HL-60 (cell line): ENCODE results near the gene APPBP2.

Source experiments
- DNase-seq, 2 experiments: peaks; one replicate each; pipeline ENCODE4 v3.0.0-alpha.2; 2010 to 2020; ENCODE audit warnings: low read depth in 1 of 2, low spot score in 1 of 2
- H3K27ac ChIP-seq: fragments of 250-450 bp; sonication (Bioruptor Pico); replicated peaks from 2 replicates; pipeline ENCODE4 v1.5.1; 2020; ENCODE audit warnings: mild to moderate bottlenecking, moderate library complexity
- H3K27me3 ChIP-seq: fragments of 250-450 bp; sonication (Bioruptor Pico); 2 replicates; pipeline ENCODE4 v1.5.1; 2021; ENCODE audit warnings: mild to moderate bottlenecking, moderate library complexity; ENCODE audit not compliant: insufficient read depth, poor library complexity, severe bottlenecking
- H3K4me3 ChIP-seq: replicated peaks from 2 replicates; pipeline ENCODE4 v1.5.1; 2011; ENCODE audit warnings: mild to moderate bottlenecking, control low read depth, low read length; ENCODE audit not compliant: insufficient read depth
- CTCF ChIP-seq: IDR thresholded peaks from one replicate; pipeline ENCODE4 v1.5.1; 2011; ENCODE audit warnings: low read length, control low read depth, inconsistent platforms; ENCODE audit not compliant: insufficient read depth
- GABPA ChIP-seq: IDR thresholded peaks from 2 replicates; pipeline ENCODE4 v1.6.1; 2012; ENCODE audit warnings: low read depth
- POLR2AphosphoS5 ChIP-seq: IDR thresholded peaks from 2 replicates; pipeline ENCODE4 v1.6.1; 2012; ENCODE audit warnings: low read depth
- REST ChIP-seq: IDR thresholded peaks from 2 replicates; pipeline ENCODE4 v1.6.1; 2012; ENCODE audit warnings: low read depth; ENCODE audit not compliant: insufficient replicate concordance
- SPI1 ChIP-seq: IDR thresholded peaks from 2 replicates; pipeline ENCODE4 v1.6.1; 2012; ENCODE audit warnings: low read depth, mild to moderate bottlenecking, borderline replicate concordance

APPBP2 gene

GRCh38 chr17:60562421-60562820 lies 36.4 kb upstream of the APPBP2 start:
- Histone ChIP-seq H3K4me3 (no peak overlapping the region), H3K27ac (no peak overlapping the region), H3K27me3 (no peaks in the 10 kb centered on the region)
- TF ChIP-seq CTCF: no peak
- no peak for TF ChIP-seq POLR2AphosphoS5
- no peak for TF ChIP-seq REST
- no peak for TF ChIP-seq GABPA
- TF ChIP-seq SPI1: no peak
- no peak for DNase-seq

GRCh38 chr17:60560860-60561257 lies 34.8 kb upstream of the APPBP2 start:
- Histone ChIP-seq H3K27ac (no peak overlapping the region), H3K27me3 (no peaks in the 10 kb centered on the region), H3K4me3 (no peak overlapping the region)
- DNase-seq: no peak
- TF ChIP-seq CTCF (no peak), GABPA (no peak), POLR2AphosphoS5 (no peak), REST (no peak), SPI1 (no peak)

GRCh38 chr17:60559995-60560859 lies 34.2 kb upstream of the APPBP2 start:
- no peak for TF ChIP-seq POLR2AphosphoS5
- no peaks in the 10 kb centered on the region for H3K27me3 ChIP-seq
- no peak overlapping the region for H3K4me3 ChIP-seq
- no peak overlapping the region for H3K27ac ChIP-seq
- no peak for DNase-seq

GRCh38 chr17:60559659-60559994 lies 33.6 kb upstream of the APPBP2 start:
- H3K4me3 ChIP-seq: no peak overlapping the region
- no peak overlapping the region for H3K27ac ChIP-seq
- no peak for TF ChIP-seq GABPA
- no peak for TF ChIP-seq SPI1
- TF ChIP-seq POLR2AphosphoS5: no peak
- TF ChIP-seq CTCF: no peak
- no peak for TF ChIP-seq REST
- DNase-seq: no peak
- no peaks in the 10 kb centered on the region for H3K27me3 ChIP-seq
